ENCODE measurements around the gene TMEM8B.

Gene TMEM8B

DNA sequence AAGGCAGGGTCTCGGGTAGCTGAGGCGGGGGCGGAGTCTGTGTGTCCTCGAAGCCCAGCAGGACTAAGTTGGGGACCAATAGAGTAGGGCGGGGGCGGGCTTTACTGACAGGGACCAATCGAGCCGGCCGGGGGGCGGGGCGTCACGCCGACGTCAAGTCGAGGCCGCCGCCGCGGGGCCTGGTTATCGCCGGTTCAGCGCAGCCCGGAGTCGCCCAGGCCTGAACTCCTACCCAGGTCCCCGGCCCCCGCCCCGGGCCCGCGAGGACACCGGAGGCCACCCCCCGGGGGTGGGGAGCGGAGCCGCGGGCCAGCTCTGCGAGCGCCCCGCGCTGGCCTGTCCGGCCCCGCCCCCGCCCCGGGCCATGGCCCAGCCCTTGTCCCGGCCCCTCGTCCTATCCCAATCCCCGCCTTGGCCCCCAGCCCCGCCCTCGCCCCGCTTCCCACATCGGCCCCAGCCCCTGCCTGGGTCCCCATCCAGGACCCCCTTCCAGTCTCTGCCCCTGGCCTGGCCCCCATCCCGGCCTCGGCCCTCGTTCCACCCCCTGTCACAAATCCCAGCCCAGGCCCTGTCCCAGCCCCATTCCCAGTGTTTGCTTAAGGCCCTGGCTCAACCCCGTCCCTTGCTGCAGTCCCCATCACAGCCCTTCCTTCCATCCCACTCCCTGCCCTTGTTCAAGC lies at the start of gene TMEM8B:
TMEM8B (plus strand) TSS at position 145 of the 680 bp plus-strand sequence; CDS start at position 365, 220 bp downstream.
- DNase-seq: peak; percentile 90 to 93

DNA sequence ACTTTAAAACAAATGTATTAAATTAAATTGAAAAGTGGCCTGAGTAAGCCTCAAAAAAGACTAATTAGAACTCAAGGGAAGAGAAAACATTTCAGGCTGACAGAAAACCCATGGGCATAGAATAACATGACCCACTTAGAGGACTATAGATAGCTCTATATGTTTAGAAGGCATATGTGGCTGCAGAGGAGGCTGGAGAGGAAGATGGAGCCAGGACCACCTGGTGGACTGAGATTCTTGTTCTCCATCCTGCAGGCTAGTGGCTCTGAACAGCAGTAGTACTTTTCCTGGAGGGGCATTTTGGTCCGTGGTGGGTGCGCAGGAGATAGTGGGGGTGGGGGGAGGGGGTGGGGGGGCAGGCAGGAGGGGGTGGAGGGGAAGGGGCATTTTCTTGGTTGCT lies 48.0 kb upstream of the TMEM8B start:
- DNase-seq: no peak

- no peak for DNase-seq
Observed at GRCh38 chr9:35783418-35783817, 45.6 kb upstream of the TMEM8B start.

DNA sequence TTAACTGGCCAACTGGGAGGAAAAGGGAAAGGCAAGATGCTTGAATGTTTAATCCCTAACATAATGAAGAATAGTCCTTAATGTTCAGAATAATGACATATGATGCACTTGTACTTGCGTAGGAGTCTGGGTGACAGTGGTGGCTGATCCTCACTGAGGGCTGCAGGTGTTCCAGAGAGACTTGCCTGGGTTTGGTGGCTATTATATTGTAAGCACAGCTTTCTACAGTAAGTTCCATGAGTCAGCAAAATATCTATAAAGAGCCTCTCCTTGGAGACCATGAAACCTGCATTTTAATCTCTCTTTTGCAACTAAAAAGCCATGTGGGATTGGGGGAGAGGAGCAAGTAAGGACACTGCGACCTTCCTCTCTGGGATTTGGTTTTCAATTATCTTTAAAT lies 39.5 kb upstream of the TMEM8B start:
- DNase-seq: no peak

GRCh38 chr9:35790025-35790384 lies 39.0 kb upstream of the TMEM8B start:
- no peak for DNase-seq

GRCh38 chr9:35790385-35791296 lies 38.4 kb upstream of the TMEM8B start:
- DNase-seq: peak; percentile 74 to 84

- no peak for DNase-seq
Observed at GRCh38 chr9:35791297-35791921, 37.6 kb upstream of the TMEM8B start, which contains the start of gene NPR2. TSS of gene NPR2 (plus strand) at chr9:35791591. CDS start at chr9:35792409, 818 bp downstream.

GRCh38 chr9:35792024-35792813 lies 36.8 kb upstream of the TMEM8B start:
- DNase-seq: no peak

DNA sequence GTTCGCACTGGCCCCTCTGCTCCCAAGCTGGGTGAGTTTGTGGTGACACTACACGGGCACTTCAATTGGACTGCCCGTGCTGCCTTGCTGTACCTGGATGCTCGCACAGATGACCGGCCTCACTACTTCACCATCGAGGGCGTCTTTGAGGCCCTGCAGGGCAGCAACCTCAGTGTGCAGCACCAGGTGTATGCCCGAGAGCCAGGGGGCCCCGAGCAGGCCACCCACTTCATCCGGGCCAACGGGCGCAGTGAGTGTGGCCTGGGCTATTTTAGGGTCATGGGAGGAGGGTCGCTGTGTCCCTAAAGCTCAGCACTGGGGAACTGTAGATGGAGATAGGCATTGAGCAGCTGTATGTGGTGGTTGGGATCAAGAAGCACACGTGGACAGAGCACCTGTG lies 36.2 kb upstream of the TMEM8B start:
- no peak for DNase-seq

GRCh38 chr9:35793461-35793860 lies 35.6 kb upstream of the TMEM8B start:
- DNase-seq: no peak

DNA sequence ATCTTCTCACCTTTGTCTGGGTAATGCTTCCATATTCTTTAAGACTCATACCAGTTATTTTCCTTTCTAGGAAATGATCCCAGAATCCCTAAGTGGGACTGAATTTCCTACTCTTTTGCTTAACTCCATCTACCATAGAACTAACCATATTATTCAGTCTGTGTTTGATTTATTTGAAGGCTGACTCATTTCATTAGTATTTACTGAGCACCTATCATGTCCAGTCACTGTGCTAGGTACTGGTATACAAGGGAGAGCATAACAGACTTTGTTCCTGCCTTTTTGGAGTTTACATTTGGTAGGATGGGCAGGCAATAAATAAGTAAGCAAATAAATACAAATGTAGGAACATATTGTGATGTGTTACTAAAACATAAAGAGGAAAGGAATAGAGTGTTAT lies 33.3 kb upstream of the TMEM8B start:
- no peak for DNase-seq

GRCh38 chr9:35797311-35798109 lies 31.5 kb upstream of the TMEM8B start:
- DNase-seq: no peak

DNA sequence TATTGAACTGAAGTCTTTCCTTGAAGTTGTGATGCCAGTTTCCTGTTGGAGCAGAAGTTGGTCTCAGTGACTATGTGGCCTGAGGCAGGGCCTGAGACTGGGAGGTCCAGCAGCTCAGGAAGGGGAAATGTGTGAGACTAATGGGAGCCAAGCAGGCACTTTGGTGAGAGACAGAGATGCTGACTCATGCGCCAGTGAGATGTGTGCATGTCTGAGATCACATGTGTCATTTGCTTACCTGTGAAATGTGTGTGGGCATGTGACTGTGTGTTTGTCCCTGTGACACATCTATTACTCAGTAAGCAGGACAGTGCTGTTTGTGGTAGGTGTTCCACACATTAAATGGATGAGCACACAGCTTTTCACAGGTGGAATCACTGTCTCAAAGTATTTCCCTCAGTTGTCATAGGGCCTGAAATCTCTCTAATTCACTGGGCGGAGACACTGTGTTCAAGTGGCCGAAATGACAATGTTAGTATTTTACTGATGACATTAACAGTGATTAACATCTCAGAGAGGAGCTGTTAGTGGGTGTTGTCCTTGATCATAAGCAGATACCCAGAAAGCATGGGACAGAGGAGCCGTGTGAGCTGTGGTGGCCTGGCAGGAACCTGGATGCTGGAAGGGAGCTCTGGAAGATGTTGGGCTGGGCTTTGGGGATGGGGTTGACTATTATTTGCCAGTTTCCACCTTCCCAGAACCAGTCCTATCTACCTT lies 30.2 kb upstream of the TMEM8B start:
- no peak for DNase-seq

GRCh38 chr9:35800530-35800929 lies 28.5 kb upstream of the TMEM8B start:
- no peak for DNase-seq

DNA sequence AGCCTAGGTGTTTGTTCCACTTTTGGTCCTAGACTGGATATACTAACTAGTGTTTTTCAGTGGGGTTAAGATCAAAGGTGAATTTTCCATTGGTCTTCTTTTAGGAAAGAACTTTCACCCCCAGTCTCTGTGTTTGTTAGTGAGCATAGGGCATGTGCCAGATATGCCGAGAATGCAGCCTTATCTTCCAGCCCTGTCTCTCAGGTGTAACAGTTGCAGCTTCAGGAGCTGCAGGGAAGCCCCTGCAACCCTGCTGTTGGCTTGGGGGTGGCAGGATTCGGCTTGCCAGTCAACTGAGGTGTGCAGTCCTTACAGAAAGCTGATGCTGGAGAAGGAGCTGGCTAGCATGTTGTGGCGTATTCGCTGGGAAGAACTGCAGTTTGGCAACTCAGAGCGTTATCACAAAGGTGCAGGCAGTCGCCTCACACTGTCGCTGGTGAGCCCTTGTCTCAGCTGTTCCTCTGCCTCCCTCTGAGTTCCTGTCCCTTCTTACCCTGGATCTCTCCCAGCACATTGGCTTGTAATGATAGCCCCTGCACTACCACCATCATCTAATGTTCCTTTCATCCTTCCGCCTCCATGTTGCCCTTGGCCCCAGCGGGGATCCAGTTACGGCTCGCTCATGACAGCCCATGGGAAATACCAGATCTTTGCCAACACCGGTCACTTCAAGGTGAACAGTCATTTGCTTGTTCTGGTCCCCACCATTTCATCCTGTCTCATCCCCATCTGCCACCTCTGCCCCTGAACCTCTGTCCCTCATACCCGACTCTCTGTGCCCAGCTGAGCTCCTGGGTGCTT lies 27.5 kb upstream of the TMEM8B start:
- DNase-seq: no peak

GRCh38 chr9:35806101-35806500 lies 22.9 kb upstream of the TMEM8B start:
- DNase-seq: no peak

- DNase-seq: no peak
Observed at GRCh38 chr9:35808433-35808832, 20.6 kb upstream of the TMEM8B start.

GRCh38 chr9:35810122-35810521 lies 18.9 kb upstream of the TMEM8B start:
- no peak for DNase-seq

GRCh38 chr9:35811381-35812024 lies 17.5 kb upstream of the TMEM8B start:
- no peak for DNase-seq

All from NCI-H446 (cell line).